GM12878 (cell line): ENCODE measurements around the gene NLRC5. TPM values are rescaled to one million over a fixed set of nuclear protein-coding genes. Genes with fewer than 3 reads are reported as not detected.

Experiments used
- ATF7 ChIP-seq: fragments of 450-650 bp; IDR thresholded peaks from 2 replicates; pipeline ENCODE4 v1.6.1; 2016; ENCODE audit warnings: low read depth, mild to moderate bottlenecking
- BACH1 ChIP-seq: fragments of 450-650 bp; IDR thresholded peaks from 2 replicates; pipeline ENCODE4 v1.6.1; 2017; ENCODE audit warnings: mild to moderate bottlenecking, borderline replicate concordance
- BHLHE40 ChIP-seq, 2 experiments: fragments of 450-650 bp in 1 of 2; IDR thresholded peaks; 2 replicates each; pipeline ENCODE4 v1.6.1; 2011 to 2017; ENCODE audit warnings: low read depth in 2 of 2, borderline replicate concordance in 1 of 2, improper control_type of control experiment in 1 of 2, low read length in 1 of 2, mild to moderate bottlenecking in 1 of 2
- BRCA1 ChIP-seq: IDR thresholded peaks from 2 replicates; pipeline ENCODE4 v1.6.1; 2011; ENCODE audit warnings: low read depth, low read length, improper control_type of control experiment
- CREB1 ChIP-seq: IDR thresholded peaks from 2 replicates; pipeline ENCODE4 v1.6.1; 2012; ENCODE audit warnings: low read depth, mild to moderate bottlenecking, inconsistent platforms
- E2F8 ChIP-seq: fragments of 450-650 bp; IDR thresholded peaks from 2 replicates; pipeline ENCODE4 v1.6.1; 2018; ENCODE audit warnings: mild to moderate bottlenecking, low read depth, moderate library complexity; ENCODE audit not compliant: partially characterized antibody
- ELK1 ChIP-seq: IDR thresholded peaks from 2 replicates; pipeline ENCODE4 v1.6.1; 2012; ENCODE audit warnings: low read depth, low read length, improper control_type of control experiment
- FOXM1 ChIP-seq: IDR thresholded peaks from 2 replicates; pipeline ENCODE4 v1.6.1; 2012; ENCODE audit warnings: low read depth, mild to moderate bottlenecking, inconsistent platforms, low read length, moderate library complexity
- HDAC2 ChIP-seq: fragments of 200-600 bp; sonication (generic); IDR thresholded peaks from 2 replicates; pipeline ENCODE4 v1.6.1; 2017
- IKZF1 ChIP-seq: fragments of 450-650 bp; conservative IDR thresholded peaks from 2 replicates; pipeline ENCODE4 v1.6.1; 2017; ENCODE audit warnings: antibody characterized with exemption, mild to moderate bottlenecking
- IRF5 ChIP-seq: fragments of 450-650 bp; IDR thresholded peaks from 2 replicates; pipeline ENCODE4 v1.6.1; 2017; ENCODE audit warnings: borderline replicate concordance
- JUND ChIP-seq: IDR thresholded peaks from 2 replicates; pipeline ENCODE4 v1.6.1; 2012; ENCODE audit warnings: low read depth, mild to moderate bottlenecking, low read length, improper control_type of control experiment, moderate library complexity
- MTA2 ChIP-seq: fragments of 450-650 bp; IDR thresholded peaks from 2 replicates; pipeline ENCODE4 v1.6.1; 2016; ENCODE audit warnings: low read depth, mild to moderate bottlenecking, moderate library complexity
- MTA3 ChIP-seq: IDR thresholded peaks from 2 replicates; pipeline ENCODE4 v1.6.1; 2012; ENCODE audit warnings: low read length, inconsistent platforms, borderline replicate concordance
- NBN ChIP-seq: fragments of 450-650 bp; IDR thresholded peaks from 2 replicates; pipeline ENCODE4 v1.6.1; 2016
- POLR2A ChIP-seq: IDR thresholded peaks from 2 replicates; pipeline ENCODE4 v1.6.1; 2011; ENCODE audit warnings: low read depth, mild to moderate bottlenecking, low read length
- POLR2AphosphoS5 ChIP-seq: IDR thresholded peaks from 2 replicates; pipeline ENCODE4 v1.6.1; 2011; ENCODE audit warnings: mild to moderate bottlenecking, low read length, inconsistent platforms
- RAD51 ChIP-seq: fragments of 450-650 bp; IDR thresholded peaks from 2 replicates; pipeline ENCODE4 v1.6.1; 2016; ENCODE audit warnings: moderate library complexity, mild to moderate bottlenecking, inconsistent platforms
- RB1 ChIP-seq: fragments of 450-650 bp; formaldehyde crosslinking; IDR thresholded peaks from 2 replicates; pipeline ENCODE4 v1.6.1; 2017; ENCODE audit warnings: mild to moderate bottlenecking, borderline replicate concordance
- STAT3 ChIP-seq: IDR thresholded peaks from 2 replicates; pipeline ENCODE4 v1.6.1; 2011; ENCODE audit warnings: low read depth, low read length, improper control_type of control experiment
- TARDBP ChIP-seq: IDR thresholded peaks from 2 replicates; pipeline ENCODE4 v1.6.1; 2016; ENCODE audit warnings: borderline replicate concordance
- USF1 ChIP-seq: IDR thresholded peaks from 2 replicates; pipeline ENCODE4 v1.6.1; 2011; ENCODE audit warnings: borderline replicate concordance, low read depth, mild to moderate bottlenecking, moderate library complexity, mixed read lengths, low read length; ENCODE audit not compliant: insufficient read depth; ENCODE audit errors: extremely low read length
- polyA plus RNA-seq, 11 experiments: library from polyadenylated mRNA; depleted of rRNA in 4 of 11; unstranded in 6 of 11; stranded (reverse) in 5 of 11; fragments of >200 nt; fragmentation: Nextera tagmentation in 4 of 11; fragmentation: Illumina TruSeq in 1 of 11; extraction: Ambion mirVana in 4 of 11; extraction: Trizol in 1 of 11; gene quantifications; 1 replicate in 1 of 11; 2 replicates in 10 of 11; pipeline versions ENCODE4 v1.2.1 to v1.2.3, GENCODE V29; 2011 to 2016; ENCODE audit warnings: inconsistent platforms in 2 of 11, missing spikeins in 2 of 11, low read depth in 1 of 11
- total RNA-seq, 4 experiments: library from RNA; depleted of rRNA in 3 of 4; stranded (reverse); fragments of >200 nt in 3 of 4; fragmentation: Illumina TruSeq in 1 of 4; extraction: Trizol in 1 of 4; gene quantifications; 2 replicates each; pipeline versions ENCODE4 v1.2.1 to v1.2.3, GENCODE V29; 2013 to 2021

NLRC5 gene
- total and polyA plus RNA-seq, 10 of the 15 experiments (the other 5 are each of a cell fraction or from before 2014, with no cell fraction given), result 13.1 to 105 (median 57.3) TPM

- TF ChIP-seq CREB1 (no peak; the same call in 1 of the 2 replicates), BRCA1 (no peak), ATF7 (no peak), JUND (0 out of 2 replicates have a peak, but pooled peaks have one; percentile 5), STAT3 (no peak; the same call in 1 of the 2 replicates), ELK1 (0 out of 2 replicates have a peak, but pooled peaks have one; percentile 15), BACH1 (0 out of 2 replicates have a peak, but pooled peaks have one; percentile 37), IKZF1 (peak; percentile 73), IRF5 (no peak), MTA2 (peak; percentile 15; the same call in 1 of the 2 replicates), RB1 (peak; percentile 45; the same call in 1 of the 2 replicates), HDAC2 (no peak), TARDBP (0 out of 2 replicates have a peak, but pooled peaks have one; percentile 52), USF1 (peak; percentile 49), FOXM1 (no peak), POLR2AphosphoS5 (no peak), MTA3 (0 out of 2 replicates have a peak, but pooled peaks have one; percentile 21), NBN (peak; percentile 77), RAD51 (peak; percentile 62; the same call in 1 of the 2 replicates), POLR2A (peak; percentile 87), E2F8 (no peak), BHLHE40 (IDR thresholded peaks at IDR 0.05; ENCODE audit: borderline replicate concordance in 1 of 2, low read depth in 2 of 2, low read length in 1 of 2) (peak; percentile 89 to 96)
Observed at GRCh38 chr16:56988948-56989945, at the start of gene NLRC5 (continued).
